Measurements from ENCODE around the gene CD19. TPM values are rescaled to one million over a fixed set of nuclear protein-coding genes. Genes with fewer than 3 reads are reported as not detected.
"Not testable (repeated sequence)": the region's sequence is repeated elsewhere in the genome, so short reads cannot be mapped to it uniquely, and the experiment has no call there.

Gene CD19
- total RNA-seq, 1 donor from 2014 or later, result not detected

- no peaks in the 10 kb centered on the region for H3K27me3 Mint-ChIP-seq (ENCODE audit: unreplicated experiment)
- no peaks in the 10 kb centered on the region for H3K36me3 Mint-ChIP-seq (ENCODE audit: unreplicated experiment)
- H3K4me3 Mint-ChIP-seq (ENCODE audit: unreplicated experiment), result no peak overlapping the region
- H3K27ac Mint-ChIP-seq (ENCODE audit: unreplicated experiment), result no peak overlapping the region
- H3K9me3 Mint-ChIP-seq (ENCODE audit: unreplicated experiment), result no peaks in the 10 kb centered on the region
- H3K4me1 Mint-ChIP-seq (ENCODE audit: unreplicated experiment), result no peaks in the 10 kb centered on the region
- TF ChIP-seq CTCF (IDR thresholded peaks at IDR 0.05), result no peak
- DNase-seq (ENCODE audit: extremely low spot score, unreplicated experiment), result no peak
Observed at GRCh38 chr16:28935924-28936783, 4.4 kb downstream of the CD19 start.

GRCh38 chr16:28936784-28937155 is 5.0 kb downstream of the CD19 start:
- Mint-ChIP-seq H3K27ac (ENCODE audit: unreplicated experiment) (no peak overlapping the region), H3K27me3 (ENCODE audit: unreplicated experiment) (no peaks in the 10 kb centered on the region), H3K4me1 (ENCODE audit: unreplicated experiment) (no peaks in the 10 kb centered on the region), H3K4me3 (ENCODE audit: unreplicated experiment) (no peak overlapping the region), H3K36me3 (ENCODE audit: unreplicated experiment) (no peaks in the 10 kb centered on the region), H3K9me3 (ENCODE audit: unreplicated experiment) (no peaks in the 10 kb centered on the region)
- no peak for DNase-seq (ENCODE audit: extremely low spot score, unreplicated experiment)
- no peak for TF ChIP-seq CTCF (IDR thresholded peaks at IDR 0.05)

GRCh38 chr16:28937222-28937876 is 5.6 kb downstream of the CD19 start:
- Mint-ChIP-seq H3K36me3 (ENCODE audit: unreplicated experiment) (no peaks in the 10 kb centered on the region), H3K4me3 (ENCODE audit: unreplicated experiment) (no peak overlapping the region), H3K4me1 (ENCODE audit: unreplicated experiment) (no peaks in the 10 kb centered on the region), H3K27me3 (ENCODE audit: unreplicated experiment) (no peaks in the 10 kb centered on the region), H3K9me3 (ENCODE audit: unreplicated experiment) (no peaks in the 10 kb centered on the region), H3K27ac (ENCODE audit: unreplicated experiment) (no peak overlapping the region)
- no peak for DNase-seq (ENCODE audit: extremely low spot score, unreplicated experiment)
- TF ChIP-seq CTCF (IDR thresholded peaks at IDR 0.05), result no peak

- Mint-ChIP-seq H3K4me3 (ENCODE audit: unreplicated experiment) (no peak overlapping the region), H3K27ac (ENCODE audit: unreplicated experiment) (no peak overlapping the region), H3K36me3 (ENCODE audit: unreplicated experiment) (no peaks in the 10 kb centered on the region), H3K27me3 (ENCODE audit: unreplicated experiment) (no peaks in the 10 kb centered on the region), H3K9me3 (ENCODE audit: unreplicated experiment) (no peaks in the 10 kb centered on the region), H3K4me1 (ENCODE audit: unreplicated experiment) (no peaks in the 10 kb centered on the region)
- TF ChIP-seq CTCF (IDR thresholded peaks at IDR 0.05), result no peak
- DNase-seq (ENCODE audit: extremely low spot score, unreplicated experiment), result no peak
Observed at GRCh38 chr16:28938721-28939120, 7.0 kb downstream of the CD19 start.

- not testable (repeated sequence) for H3K27ac Mint-ChIP-seq (ENCODE audit: unreplicated experiment); H3K4me1 Mint-ChIP-seq (ENCODE audit: unreplicated experiment); H3K36me3 Mint-ChIP-seq (ENCODE audit: unreplicated experiment); H3K27me3 Mint-ChIP-seq (ENCODE audit: unreplicated experiment); DNase-seq (ENCODE audit: extremely low spot score, unreplicated experiment); H3K4me3 Mint-ChIP-seq (ENCODE audit: unreplicated experiment); H3K9me3 Mint-ChIP-seq (ENCODE audit: unreplicated experiment)
Observed at GRCh38 chr16:28939825-28940224, 8.1 kb downstream of the CD19 start.
